Stimulated activated CD4-positive, alpha-beta T cell treated with anti-CD3 and anti-CD28 coated beads, Interleukin-1b, Interleukin-23, amount 100 ng/mL, for 48 hours (primary cell): Measurements from ENCODE around the gene CXXC1.
"Not testable (repeated sequence)": the region's sequence is repeated elsewhere in the genome, so short reads cannot be mapped to it uniquely, and the experiment has no call there.

ENCODE experiments used
- DNase-seq: peaks from one replicate; pipeline ENCODE4 v3.0.0-alpha.2; 2020

The CXXC1 gene

GRCh38 chr18:50297621-50298442 is 10.3 kb upstream of the CXXC1 start:
- DNase-seq = peak; percentile 73

GRCh38 chr18:50293039-50293438 is 5.5 kb upstream of the CXXC1 start:
- no peak for DNase-seq

- DNase-seq = no peak
Observed at GRCh38 chr18:50289108-50289443, 1.6 kb upstream of the CXXC1 start.

GRCh38 chr18:50288348-50289107 is 1.0 kb upstream of the CXXC1 start:
- not testable (repeated sequence) for DNase-seq

GRCh38 chr18:50287028-50287440 is 458 bp downstream of the CXXC1 start:
- DNase-seq = no peak

GRCh38 chr18:50286391-50287027 is 983 bp downstream of the CXXC1 start:
- peak; percentile 39 for DNase-seq

- no peak for DNase-seq
Observed at GRCh38 chr18:50285631-50286321, 1.7 kb downstream of the CXXC1 start.

GRCh38 chr18:50285071-50285470 is 2.4 kb downstream of the CXXC1 start:
- DNase-seq = no peak

- DNase-seq = no peak
Observed at GRCh38 chr18:50284255-50284885, 3.1 kb downstream of the CXXC1 start.

GRCh38 chr18:50283469-50284209 is 3.9 kb downstream of the CXXC1 start:
- DNase-seq = no peak

GRCh38 chr18:50282521-50283335 is 4.8 kb downstream of the CXXC1 start:
- no peak for DNase-seq

- no peak for DNase-seq
Observed at GRCh38 chr18:50281972-50282520, 5.4 kb downstream of the CXXC1 start.

GRCh38 chr18:50281295-50281971 is 6.1 kb downstream of the CXXC1 start, which contains the start of gene MBD1:
MBD1 (minus strand) TSS chr18:50281523; CDS start chr18:50279992, 1,531 bp downstream.
- DNase-seq = peak; percentile 96

- DNase-seq = no peak
Observed at GRCh38 chr18:50280707-50281294, 6.7 kb downstream of the CXXC1 start.

GRCh38 chr18:50279752-50280151 is 7.7 kb downstream of the CXXC1 start:
- no peak for DNase-seq

- DNase-seq = no peak
Observed at GRCh38 chr18:50277942-50278341, 9.6 kb downstream of the CXXC1 start.

GRCh38 chr18:50276452-50276851 is 11.0 kb downstream of the CXXC1 start:
- no peak for DNase-seq

GRCh38 chr18:50275503-50276036 is 11.9 kb downstream of the CXXC1 start:
- no peak for DNase-seq

GRCh38 chr18:50274941-50275340 is 12.6 kb downstream of the CXXC1 start:
- no peak for DNase-seq
